HepG2 (cell line): Measurements from ENCODE around the gene PDGFA. TPM values are rescaled to one million over a fixed set of nuclear protein-coding genes. Genes with fewer than 3 reads are reported as not detected.

Experiments used
- ATAC-seq: fragments of 200-7000 bp; cut with Tn5 transposase; 3 replicates; pipeline ENCODE4 v1.9.1; 2020; ENCODE audit warnings: mild to moderate bottlenecking, moderate library complexity
- BruUV-seq: library from RNA; stranded (reverse); fragments of 400-500 nt; replicated peaks from 2 replicates; lab custom pipeline; 2021; lab: Mats Ljungman, UMichigan
- CTCF ChIA-PET: fragments of 300-600 bp; formaldehyde crosslinking; extraction: SDS; loops from one replicate; lab custom pipeline; 2021; ENCODE audit warnings: low total read pairs, inconsistent platforms, low intra/inter-chr PET ratio; lab: Yijun Ruan, JAX
- POLR2A ChIA-PET: fragments of 350-600 bp; sonication (Branson Sonifier 250); formaldehyde crosslinking; loops from one replicate; lab custom pipeline; 2020; ENCODE audit warnings: antibody characterized with exemption, inconsistent platforms; lab: Yijun Ruan, JAX
- DNase-seq: peaks from one replicate; pipeline ENCODE4 v3.0.0-alpha.2; 2015; ENCODE audit warnings: low spot score
- FAIRE-seq: peaks from 3 replicates; lab custom pipeline; 2011; peaks lifted over from hg19 to GRCh38; lab: Jason Lieb, UNC
- H2AFZ ChIP-seq: one replicate; pipeline ENCODE4 v1.6.1; 2011; ENCODE audit warnings: low read length, inconsistent platforms
- H3K27ac ChIP-seq: fragments of 300-600 bp; 3 replicates; pipeline ENCODE4 v1.8.0; 2011; ENCODE audit warnings: mixed run types, mild to moderate bottlenecking, mixed read lengths, low read length, inconsistent platforms; ENCODE audit not compliant: insufficient read depth; ENCODE audit errors: extremely low read length
- H3K27me3 ChIP-seq, 2 experiments: fragments of 200-600 bp in 1 of 2; 2 replicates in 1 of 2; 3 replicates in 1 of 2; pipeline versions ENCODE4 v1.6.0 to v1.8.0; 2011; ENCODE audit warnings: low read length in 2 of 2, mild to moderate bottlenecking in 2 of 2, moderate library complexity in 2 of 2, inconsistent platforms in 1 of 2; ENCODE audit not compliant: insufficient read depth in 2 of 2, control insufficient read depth in 1 of 2
- H3K36me3 ChIP-seq, 2 experiments: fragments of 200-600 bp in 1 of 2; replicated peaks in 1 of 2; 2 replicates in 1 of 2; 3 replicates in 1 of 2; pipeline versions ENCODE4 v1.5.1 to v1.8.0; 2011; ENCODE audit warnings: low read length in 2 of 2, inconsistent platforms in 1 of 2; ENCODE audit not compliant: insufficient read depth in 2 of 2, control insufficient read depth in 1 of 2
- H3K4me1 ChIP-seq: 2 replicates; pipeline ENCODE4 v1.5.1; 2012; ENCODE audit warnings: low read length, inconsistent platforms; ENCODE audit not compliant: insufficient read depth
- H3K4me2 ChIP-seq: 2 replicates; pipeline ENCODE4 v1.6.0; 2011; ENCODE audit warnings: low read depth, low read length, inconsistent platforms
- H3K4me3 ChIP-seq, 3 experiments: fragments of 200-600 bp in 1 of 3; sonication (generic), shearing (Covaris generic) in 1 of 3; replicated peaks in 1 of 3; 2 replicates each; pipeline ENCODE4 v1.5.1; 2011 to 2016; ENCODE audit warnings: low read length in 3 of 3, inconsistent platforms in 2 of 3, low read depth in 2 of 3, mild to moderate bottlenecking in 2 of 3, control low read depth in 1 of 3, mixed read lengths in 1 of 3; ENCODE audit not compliant: insufficient read depth in 1 of 3
- H3K79me2 ChIP-seq: one replicate; pipeline ENCODE4 v1.6.1; 2011; ENCODE audit warnings: low read length, inconsistent platforms; ENCODE audit not compliant: insufficient read depth
- H3K9ac ChIP-seq: 2 replicates; pipeline ENCODE4 v1.6.0; 2011; ENCODE audit warnings: mild to moderate bottlenecking, low read depth, low read length, inconsistent platforms; ENCODE audit not compliant: insufficient read depth
- H3K9me3 ChIP-seq: 2 replicates; pipeline ENCODE4 v1.5.1; 2012; ENCODE audit warnings: mild to moderate bottlenecking, low read length
- H4K20me1 ChIP-seq: 2 replicates; pipeline ENCODE4 v1.6.0; 2011; ENCODE audit warnings: inconsistent platforms, mild to moderate bottlenecking, low read length, moderate library complexity; ENCODE audit not compliant: insufficient read depth
- KMT2A ChIP-seq: sonication (generic); formaldehyde crosslinking; IDR thresholded peaks from 2 replicates; pipeline ENCODE4 v1.4.0; 2020; ENCODE audit warnings: missing genetic modification reagents
- MBD4 ChIP-seq: IDR thresholded peaks from 2 replicates; pipeline ENCODE4 v1.6.1; 2012; ENCODE audit warnings: low read length, inconsistent platforms, borderline replicate concordance
- PCBP1 ChIP-seq: fragments of 200-400 bp; formaldehyde crosslinking; IDR thresholded peaks from 2 replicates; pipeline ENCODE4 v1.6.1; 2017; ENCODE audit warnings: mild to moderate bottlenecking, low read depth, low read length, borderline replicate concordance
- SYNCRIP ChIP-seq: fragments of 200-400 bp; formaldehyde crosslinking; IDR thresholded peaks from 2 replicates; pipeline ENCODE4 v1.6.1; 2018; ENCODE audit warnings: mild to moderate bottlenecking, low read depth, low read length; ENCODE audit not compliant: insufficient read depth
- ZNF629 ChIP-seq: sonication (generic); formaldehyde crosslinking; conservative IDR thresholded peaks from 2 replicates; pipeline ENCODE4 v1.5.0; 2020; ENCODE audit warnings: missing genetic modification reagents
- ZNF704 ChIP-seq: sonication (generic); formaldehyde crosslinking; IDR thresholded peaks from 2 replicates; pipeline ENCODE4 v1.8.1; 2023; ENCODE audit warnings: mild to moderate bottlenecking, inconsistent platforms, moderate library complexity, missing genetic modification reagents, borderline replicate concordance
- ZSCAN21 ChIP-seq: sonication (generic); formaldehyde crosslinking; IDR thresholded peaks from 2 replicates; pipeline ENCODE4 v1.8.0; 2022; ENCODE audit warnings: mild to moderate bottlenecking, missing genetic modification reagents, moderate library complexity, borderline replicate concordance
- WGBS: methylation state at CpG from one replicate; pipeline ENCODE4 v1.1.6; 2017; ENCODE audit warnings: low lambda C conversion rate; 5-methylcytosine and 5-hydroxymethylcytosine counted together
- in situ Hi-C: cut with HindIII; loops from 2 replicates; pipeline ENCODE4 v1.10.0; 2017; ENCODE audit warnings: low pct_unique_long_range_greater_than_20kb; ENCODE audit not compliant: extremely low pct_ligation_motif_present
- intact Hi-C: fragments of 100-400 bp; cut with micrococcal nuclease; formaldehyde crosslinking; loops from one replicate; pipeline ENCODE4 v1.10.0; 2022; ENCODE audit not compliant: unreplicated experiment
- polyA plus RNA-seq, 8 experiments: library from polyadenylated mRNA; depleted of rRNA in 3 of 8; stranded (reverse) in 7 of 8; unstranded in 1 of 8; fragments of >200 nt; fragmentation: Illumina TruSeq in 4 of 8; extraction: Trizol in 4 of 8; gene quantifications; 2 replicates each; pipeline versions ENCODE4 v1.2.1 to v1.2.3, GENCODE V29; 2011 to 2016; ENCODE audit warnings: low read depth in 4 of 8, missing spikeins in 1 of 8, mixed read lengths in 1 of 8; ENCODE audit not compliant: insufficient read depth in 1 of 8
- total RNA-seq, 5 experiments: library from RNA; depleted of rRNA; stranded (reverse); fragments of >200 nt; fragmentation: Illumina TruSeq; extraction: Trizol; gene quantifications; 2 replicates each; pipeline ENCODE4 v1.2.3, GENCODE V29; 2016; ENCODE audit warnings: low read depth in 1 of 5

The PDGFA gene
- total and polyA plus RNA-seq, 2 of the 13 experiments (the other 11 are each of a cell fraction or from before 2014, with no cell fraction given) = 1.5 to 3.4 TPM

GRCh38 chr7:452226-452751 is 67.4 kb downstream of the PDGFA start:
- peaks cover 15 to 48% of the 10 kb centered on the region in 2 experiments; a peak in 4 of 5 replicates for H3K27me3 ChIP-seq
- WGBS = 53% methylated on average over 11 of the region's 30 CpGs
- in situ Hi-C loops = no loop called here
- ATAC-seq (no peak), FAIRE-seq (no peak), DNase-seq (no peak)
- H4K20me1 ChIP-seq = no peaks in the 10 kb centered on the region
- H3K9ac ChIP-seq = no peak overlapping the region
- no peak overlapping the region for H3K4me3 ChIP-seq
- TF ChIP-seq PCBP1 (0 out of 2 replicates have a peak, but pooled peaks have one; percentile 58), SYNCRIP (no peak), ZNF704 (no peak), MBD4 (no peak), ZNF629 (peak; percentile 73), ZSCAN21 (CRISPR knock-in tag) (no peak), KMT2A (CRISPR knock-in tag) (no peak)
- no peak overlapping the region for H3K27ac ChIP-seq
- peaks cover 14% of the 10 kb centered on the region for H3K4me1 ChIP-seq
- no peaks in the 10 kb centered on the region for H3K36me3 ChIP-seq
- no peaks in the 10 kb centered on the region for H3K9me3 ChIP-seq
- no peak overlapping the region for H2AFZ ChIP-seq
- H3K4me2 ChIP-seq = no peak overlapping the region
- intact Hi-C loops = no loop called here
- CTCF ChIA-PET = no interaction called here
- POLR2A ChIA-PET = no interaction called here
- BruUV-seq = no TSS peak
- no peaks in the 10 kb centered on the region for H3K79me2 ChIP-seq
